HepG2 (cell line): ENCODE data around the gene DMAP1. TPM values are rescaled to one million over a fixed set of nuclear protein-coding genes. Genes with fewer than 3 reads are reported as not detected.

ENCODE experiments used
- ATAC-seq: fragments of 200-7000 bp; cut with Tn5 transposase; 3 replicates; pipeline ENCODE4 v1.9.1; 2020; ENCODE audit warnings: mild to moderate bottlenecking, moderate library complexity
- BruUV-seq: library from RNA; stranded (reverse); fragments of 400-500 nt; replicated peaks from 2 replicates; lab custom pipeline; 2021; lab: Mats Ljungman, UMichigan
- CTCF ChIA-PET: fragments of 300-600 bp; formaldehyde crosslinking; extraction: SDS; loops from one replicate; lab custom pipeline; 2021; ENCODE audit warnings: low total read pairs, inconsistent platforms, low intra/inter-chr PET ratio; lab: Yijun Ruan, JAX
- POLR2A ChIA-PET: fragments of 350-600 bp; sonication (Branson Sonifier 250); formaldehyde crosslinking; loops from one replicate; lab custom pipeline; 2020; ENCODE audit warnings: antibody characterized with exemption, inconsistent platforms; lab: Yijun Ruan, JAX
- DNase-seq: peaks from one replicate; pipeline ENCODE4 v3.0.0-alpha.2; 2015; ENCODE audit warnings: low spot score
- FAIRE-seq: peaks from 3 replicates; lab custom pipeline; 2011; peaks lifted over from hg19 to GRCh38; lab: Jason Lieb, UNC
- H2AFZ ChIP-seq: one replicate; pipeline ENCODE4 v1.6.1; 2011; ENCODE audit warnings: low read length, inconsistent platforms
- H3K27ac ChIP-seq: fragments of 300-600 bp; 3 replicates; pipeline ENCODE4 v1.8.0; 2011; ENCODE audit warnings: mixed run types, mild to moderate bottlenecking, mixed read lengths, low read length, inconsistent platforms; ENCODE audit not compliant: insufficient read depth; ENCODE audit errors: extremely low read length
- H3K27me3 ChIP-seq, 2 experiments: fragments of 200-600 bp in 1 of 2; 2 replicates in 1 of 2; 3 replicates in 1 of 2; pipeline versions ENCODE4 v1.6.0 to v1.8.0; 2011; ENCODE audit warnings: low read length in 2 of 2, mild to moderate bottlenecking in 2 of 2, moderate library complexity in 2 of 2, inconsistent platforms in 1 of 2; ENCODE audit not compliant: insufficient read depth in 2 of 2, control insufficient read depth in 1 of 2
- H3K36me3 ChIP-seq, 2 experiments: fragments of 200-600 bp in 1 of 2; replicated peaks in 1 of 2; 2 replicates in 1 of 2; 3 replicates in 1 of 2; pipeline versions ENCODE4 v1.5.1 to v1.8.0; 2011; ENCODE audit warnings: low read length in 2 of 2, inconsistent platforms in 1 of 2; ENCODE audit not compliant: insufficient read depth in 2 of 2, control insufficient read depth in 1 of 2
- H3K4me1 ChIP-seq: 2 replicates; pipeline ENCODE4 v1.5.1; 2012; ENCODE audit warnings: low read length, inconsistent platforms; ENCODE audit not compliant: insufficient read depth
- H3K4me2 ChIP-seq: 2 replicates; pipeline ENCODE4 v1.6.0; 2011; ENCODE audit warnings: low read depth, low read length, inconsistent platforms
- H3K4me3 ChIP-seq, 3 experiments: fragments of 200-600 bp in 1 of 3; sonication (generic), shearing (Covaris generic) in 1 of 3; replicated peaks in 1 of 3; 2 replicates each; pipeline ENCODE4 v1.5.1; 2011 to 2016; ENCODE audit warnings: low read length in 3 of 3, inconsistent platforms in 2 of 3, low read depth in 2 of 3, mild to moderate bottlenecking in 2 of 3, control low read depth in 1 of 3, mixed read lengths in 1 of 3; ENCODE audit not compliant: insufficient read depth in 1 of 3
- H3K79me2 ChIP-seq: one replicate; pipeline ENCODE4 v1.6.1; 2011; ENCODE audit warnings: low read length, inconsistent platforms; ENCODE audit not compliant: insufficient read depth
- H3K9ac ChIP-seq: 2 replicates; pipeline ENCODE4 v1.6.0; 2011; ENCODE audit warnings: mild to moderate bottlenecking, low read depth, low read length, inconsistent platforms; ENCODE audit not compliant: insufficient read depth
- H3K9me3 ChIP-seq: 2 replicates; pipeline ENCODE4 v1.5.1; 2012; ENCODE audit warnings: mild to moderate bottlenecking, low read length
- H4K20me1 ChIP-seq: 2 replicates; pipeline ENCODE4 v1.6.0; 2011; ENCODE audit warnings: inconsistent platforms, mild to moderate bottlenecking, low read length, moderate library complexity; ENCODE audit not compliant: insufficient read depth
- CCDC6 ChIP-seq: sonication (generic); formaldehyde crosslinking; IDR thresholded peaks from 2 replicates; pipeline ENCODE4 v1.8.1; 2022; ENCODE audit warnings: mild to moderate bottlenecking, missing genetic modification reagents, moderate library complexity
- CTCF ChIP-seq: sonication (generic); formaldehyde crosslinking; IDR thresholded peaks from 2 replicates; pipeline ENCODE4 v1.5.0; 2020; ENCODE audit warnings: mild to moderate bottlenecking, missing genetic modification reagents, moderate library complexity
- FOXO1 ChIP-seq: sonication (generic); formaldehyde crosslinking; IDR thresholded peaks from 2 replicates; pipeline ENCODE4 v1.4.0; 2020; ENCODE audit warnings: missing genetic modification reagents
- KDM5B ChIP-seq: sonication (generic); formaldehyde crosslinking; IDR thresholded peaks from 2 replicates; pipeline ENCODE4 v1.4.0; 2020; ENCODE audit warnings: missing genetic modification reagents, mild to moderate bottlenecking, borderline replicate concordance
- MAFK ChIP-seq, 2 experiments: IDR thresholded peaks in 1 of 2; conservative IDR thresholded peaks in 1 of 2; 2 replicates each; pipeline ENCODE4 v1.6.1; 2011; ENCODE audit warnings: improper control_type of control experiment in 2 of 2, low read length in 2 of 2
- MZF1 ChIP-seq: sonication (generic); formaldehyde crosslinking; IDR thresholded peaks from 2 replicates; pipeline ENCODE4 v1.8.1; 2023; ENCODE audit warnings: mild to moderate bottlenecking, missing genetic modification reagents, borderline replicate concordance
- RNF219 ChIP-seq: sonication (generic); formaldehyde crosslinking; IDR thresholded peaks from 2 replicates; pipeline ENCODE4 v1.5.0; 2020; ENCODE audit warnings: mild to moderate bottlenecking, missing genetic modification reagents
- SRSF1 ChIP-seq: fragments of 200-400 bp; formaldehyde crosslinking; optimal IDR thresholded peaks from 2 replicates; pipeline ENCODE3; 2017; ENCODE audit warnings: mild to moderate bottlenecking, low read depth, low read length, moderate library complexity
- ZBTB21 ChIP-seq: sonication (generic); formaldehyde crosslinking; IDR thresholded peaks from 2 replicates; pipeline ENCODE4 v1.4.0; 2020; ENCODE audit warnings: missing genetic modification reagents
- ZNF331 ChIP-seq: sonication (generic); formaldehyde crosslinking; IDR thresholded peaks from 2 replicates; pipeline ENCODE4 v1.4.0; 2020; ENCODE audit warnings: missing genetic modification reagents
- ZNF446 ChIP-seq: sonication (generic); formaldehyde crosslinking; IDR thresholded peaks from 2 replicates; pipeline ENCODE4 v1.5.0; 2020; ENCODE audit warnings: mild to moderate bottlenecking, missing genetic modification reagents
- ZNF790 ChIP-seq: sonication (generic); formaldehyde crosslinking; IDR thresholded peaks from 2 replicates; pipeline ENCODE4 v1.8.0; 2022; ENCODE audit warnings: missing genetic modification reagents, mild to moderate bottlenecking, borderline replicate concordance
- WGBS: methylation state at CpG from one replicate; pipeline ENCODE4 v1.1.6; 2017; ENCODE audit warnings: low lambda C conversion rate; 5-methylcytosine and 5-hydroxymethylcytosine counted together
- in situ Hi-C: cut with HindIII; loops from 2 replicates; pipeline ENCODE4 v1.10.0; 2017; ENCODE audit warnings: low pct_unique_long_range_greater_than_20kb; ENCODE audit not compliant: extremely low pct_ligation_motif_present
- intact Hi-C: fragments of 100-400 bp; cut with micrococcal nuclease; formaldehyde crosslinking; loops from one replicate; pipeline ENCODE4 v1.10.0; 2022; ENCODE audit not compliant: unreplicated experiment
- polyA plus RNA-seq, 8 experiments: library from polyadenylated mRNA; depleted of rRNA in 3 of 8; stranded (reverse) in 7 of 8; unstranded in 1 of 8; fragments of >200 nt; fragmentation: Illumina TruSeq in 4 of 8; extraction: Trizol in 4 of 8; gene quantifications; 2 replicates each; pipeline versions ENCODE4 v1.2.1 to v1.2.3, GENCODE V29; 2011 to 2016; ENCODE audit warnings: low read depth in 4 of 8, missing spikeins in 1 of 8, mixed read lengths in 1 of 8; ENCODE audit not compliant: insufficient read depth in 1 of 8
- total RNA-seq, 5 experiments: library from RNA; depleted of rRNA; stranded (reverse); fragments of >200 nt; fragmentation: Illumina TruSeq; extraction: Trizol; gene quantifications; 2 replicates each; pipeline ENCODE4 v1.2.3, GENCODE V29; 2016; ENCODE audit warnings: low read depth in 1 of 5

Gene DMAP1
- total and polyA plus RNA-seq, 2 of the 13 experiments (the other 11 are each of a cell fraction or from before 2014, with no cell fraction given), result 17.6 to 32.7 TPM

GRCh38 chr1:44212355-44213221 lies 683 bp upstream of the DMAP1 start:
- peak overlapping the region; percentile 88 for H2AFZ ChIP-seq
- intact Hi-C loops, result no loop called here
- BruUV-seq, result TSS peak; percentile 75

GRCh38 chr1:44217809-44218410 lies 4.6 kb downstream of the DMAP1 start:
- Histone ChIP-seq H3K4me2 (peak overlapping the region; percentile 44), H3K36me3 (peaks cover 20 to 53% of the 10 kb centered on the region in 2 experiments), H3K79me2 (peaks cover 5% of the 10 kb centered on the region), H4K20me1 (no peaks in the 10 kb centered on the region), H3K9ac (no peak overlapping the region), H2AFZ (no peak overlapping the region), H3K4me1 (peaks cover 27% of the 10 kb centered on the region), H3K9me3 (no peaks in the 10 kb centered on the region), H3K27ac (peak overlapping the region; percentile 56), H3K27me3 (no peaks in the 10 kb centered on the region; a peak in 1 of 5 replicates), H3K4me3 (peak overlapping the region in 1 of 3 experiments; percentile 11; a peak in 1 of 6 replicates)
- intact Hi-C loops, result loop anchor here (1.0 to 2.0 kb wide), 4 partner anchors 76 to 377 kb away; no protein-coding TSS in a partner anchor
- in situ Hi-C loops, result loop anchor here (5.0 to 25.0 kb wide), 2 partner anchors 74 to 369 kb away; no protein-coding TSS in a partner anchor
- POLR2A ChIA-PET, result interaction anchor here (0.6 to 2.0 kb wide), 6 partner anchors 22 to 80 kb away, joined by 3 to 34 read pairs (median 5); no protein-coding TSS in a partner anchor
- WGBS, result no CpG with 5 or more reads among the region's 4 CpGs
- DNase-seq (peak; percentile 81), ATAC-seq (peak; percentile 78), FAIRE-seq (peak; percentile 93)
- CTCF ChIA-PET, result interaction anchor here (0.7 to 3.3 kb wide), 6 partner anchors 65 to 377 kb away, joined by 3 to 31 read pairs (median 6); no protein-coding TSS in a partner anchor
- BruUV-seq, result no TSS peak
- TF ChIP-seq FOXO1 (CRISPR knock-in tag), result peak; percentile 57; the same call in 1 of the 2 replicates
- no peak for TF ChIP-seq ZBTB21 (CRISPR knock-in tag)
- peak; percentile 97 for TF ChIP-seq CTCF (CRISPR knock-in tag)
- TF ChIP-seq MAFK (conservative IDR thresholded peaks at IDR 0.05 in 1 of 2, IDR thresholded peaks at IDR 0.05 in 1 of 2; ENCODE audit: low read length in 2 of 2), result no peak
- 0 out of 2 replicates have a peak, but pooled peaks have one; percentile 27 for TF ChIP-seq ZNF331 (CRISPR knock-in tag)
- TF ChIP-seq CCDC6 (CRISPR knock-in tag), result no peak
- TF ChIP-seq SRSF1, result no peak
- no peak for TF ChIP-seq RNF219 (CRISPR knock-in tag)
- no peak for TF ChIP-seq MZF1

More at GRCh38 chr1:44212355-44213221, 683 bp upstream of the DMAP1 start:
- Histone ChIP-seq H3K4me2 (peak overlapping the region; percentile 97), H3K36me3 (peaks cover 3 to 18% of the 10 kb centered on the region in 2 experiments; a peak in 4 of 5 replicates), H4K20me1 (no peaks in the 10 kb centered on the region), H3K79me2 (peaks cover 5% of the 10 kb centered on the region), H3K4me1 (peaks cover 28% of the 10 kb centered on the region), H3K9me3 (no peaks in the 10 kb centered on the region), H3K4me3 (peak overlapping the region; percentile 80 to 90 (median 83)), H3K9ac (peak overlapping the region; percentile 77)
- ATAC-seq, result no peak
- WGBS, result 45% methylated on average over 9 of the region's 9 CpGs
- in situ Hi-C loops, result loop anchor here (25.0 kb wide), 1 partner anchor 375 kb away; no protein-coding TSS in a partner anchor
- no peak for FAIRE-seq
- no peak for DNase-seq
- POLR2A ChIA-PET, result interaction anchor here (1.0 to 1.8 kb wide), 7 partner anchors 11 to 563 kb away, joined by 3 to 15 read pairs (median 3); partner anchors contain the start of gene KDM4A
- TF ChIP-seq KDM5B, result no peak
- 0 out of 2 replicates have a peak, but pooled peaks have one; percentile 8 for TF ChIP-seq ZNF790 (CRISPR knock-in tag)
- TF ChIP-seq ZNF446, result 0 out of 2 replicates have a peak, but pooled peaks have one; percentile 9
- TF ChIP-seq, all 625 proteins: peak for 2
- no peaks in the 10 kb centered on the region; a peak in 1 of 5 replicates for H3K27me3 ChIP-seq
- CTCF ChIA-PET, result no interaction called here
- H3K27ac ChIP-seq, result no peak overlapping the region
